K562 (cell line): ENCODE results near the gene DDX39A. TPM values are rescaled to one million over a fixed set of nuclear protein-coding genes. Genes with fewer than 3 reads are reported as not detected.
A peak's percentile ranks its signal among the peaks of the same experiment; 100 is the strongest.

ENCODE experiments used
- ATF1 ChIP-seq, 2 experiments: fragments of 450-650 bp in 1 of 2; IDR thresholded peaks; 2 replicates each; pipeline ENCODE4 v1.6.1; 2016; ENCODE audit warnings: missing compliant biosample characterization in 1 of 2, missing genetic modification characterization in 1 of 2
- CCNT2 ChIP-seq: IDR thresholded peaks from 2 replicates; pipeline ENCODE4 v1.6.1; 2011; ENCODE audit warnings: borderline replicate concordance, low read depth, mild to moderate bottlenecking, moderate library complexity, mixed read lengths, low read length; ENCODE audit not compliant: insufficient read length; ENCODE audit errors: extremely low read depth
- CREB1 ChIP-seq, 2 experiments: sonication (generic) in 1 of 2; formaldehyde crosslinking in 1 of 2; IDR thresholded peaks; 2 replicates each; pipeline versions ENCODE4 v1.6.1 to v1.8.0; 2012 to 2022; ENCODE audit warnings: inconsistent platforms in 1 of 2, mild to moderate bottlenecking in 1 of 2, missing genetic modification reagents in 1 of 2, moderate library complexity in 1 of 2
- DNMT1 ChIP-seq: fragments of 450-650 bp; IDR thresholded peaks from 2 replicates; pipeline ENCODE4 v1.6.1; 2016; ENCODE audit warnings: antibody characterized with exemption, mild to moderate bottlenecking
- EHMT2 ChIP-seq: fragments of 450-650 bp; IDR thresholded peaks from 2 replicates; pipeline ENCODE4 v1.6.1; 2018; ENCODE audit warnings: antibody characterized with exemption
- GTF2A2 ChIP-seq: IDR thresholded peaks from 2 replicates; pipeline ENCODE4 v1.6.1; 2016; ENCODE audit warnings: mild to moderate bottlenecking, missing genetic modification characterization, missing compliant biosample characterization
- JUND ChIP-seq, 2 experiments: IDR thresholded peaks; 2 replicates in 1 of 2; 3 replicates in 1 of 2; pipeline ENCODE4 v1.6.1; 2011; ENCODE audit warnings: borderline replicate concordance in 2 of 2, low read depth in 2 of 2, low read length in 2 of 2, improper control_type of control experiment in 1 of 2, missing biosample characterization in 1 of 2, missing genetic modification characterization in 1 of 2, missing genetic modification reagents in 1 of 2
- KDM2B ChIP-seq: fragments of 250-450 bp; sonication (Bioruptor Pico); IDR thresholded peaks from 2 replicates; pipeline ENCODE4 v1.8.0; 2021; ENCODE audit warnings: mild to moderate bottlenecking, moderate library complexity
- KHSRP ChIP-seq: fragments of 450-650 bp; IDR thresholded peaks from 2 replicates; pipeline ENCODE4 v1.6.1; 2017
- KLF16 ChIP-seq: IDR thresholded peaks from 2 replicates; pipeline ENCODE4 v1.6.1; 2016; ENCODE audit warnings: antibody characterized with exemption
- MBD2 ChIP-seq: sonication (generic); IDR thresholded peaks from 2 replicates; pipeline ENCODE4 v1.6.1; 2016; ENCODE audit warnings: low read depth, borderline replicate concordance
- NBN ChIP-seq: fragments of 450-650 bp; IDR thresholded peaks from 2 replicates; pipeline ENCODE4 v1.6.1; 2016; ENCODE audit warnings: low read depth, mild to moderate bottlenecking
- NELFE ChIP-seq: IDR thresholded peaks from 2 replicates; pipeline ENCODE4 v1.6.1; 2011; ENCODE audit warnings: mild to moderate bottlenecking; ENCODE audit not compliant: insufficient read depth, insufficient read length
- PCBP1 ChIP-seq: fragments of 200-400 bp; formaldehyde crosslinking; IDR thresholded peaks from 2 replicates; pipeline ENCODE4 v1.6.1; 2018; ENCODE audit warnings: mild to moderate bottlenecking, low read depth, low read length; ENCODE audit not compliant: poor library complexity, severe bottlenecking
- PHF20 ChIP-seq: fragments of 450-650 bp; IDR thresholded peaks from 2 replicates; pipeline ENCODE4 v1.6.1; 2018; ENCODE audit not compliant: partially characterized antibody
- SAFB ChIP-seq: fragments of 200-400 bp; formaldehyde crosslinking; IDR thresholded peaks from 2 replicates; pipeline ENCODE4 v1.6.1; 2017; ENCODE audit warnings: low read depth, low read length, borderline replicate concordance
- SIRT6 ChIP-seq: IDR thresholded peaks from one replicate; pipeline ENCODE4 v1.6.1; 2012; ENCODE audit warnings: low read depth, mild to moderate bottlenecking, control low read depth, inconsistent platforms, low read length, moderate library complexity
- STAT5A ChIP-seq: IDR thresholded peaks from 2 replicates; pipeline ENCODE4 v1.6.1; 2012; ENCODE audit warnings: low read length, inconsistent platforms, borderline replicate concordance
- TAF7 ChIP-seq: fragments of 450-650 bp; IDR thresholded peaks from 2 replicates; pipeline ENCODE4 v1.6.1; 2016; ENCODE audit warnings: missing genetic modification characterization, missing compliant biosample characterization
- ZFX ChIP-seq: sonication (generic); formaldehyde crosslinking; IDR thresholded peaks from 2 replicates; pipeline ENCODE4 v1.8.0; 2022; ENCODE audit warnings: mild to moderate bottlenecking, missing genetic modification reagents, moderate library complexity
- ZKSCAN3 ChIP-seq: fragments of 250-450 bp; sonication (Bioruptor Pico); IDR thresholded peaks from 2 replicates; pipeline ENCODE4 v1.4.0; 2020
- ZNF263 ChIP-seq: sonication (generic); formaldehyde crosslinking; IDR thresholded peaks from 2 replicates; pipeline ENCODE4 v1.8.0; 2022; ENCODE audit warnings: mild to moderate bottlenecking, missing genetic modification reagents, borderline replicate concordance
- polyA plus RNA-seq, 8 experiments: library from polyadenylated mRNA; depleted of rRNA in 4 of 8; stranded (reverse) in 5 of 8; unstranded in 3 of 8; fragments of >200 nt; fragmentation: Nextera tagmentation in 2 of 8; fragmentation: Illumina TruSeq in 1 of 8; extraction: Ambion mirVana in 2 of 8; extraction: Trizol in 1 of 8; gene quantifications; 2 replicates each; pipeline versions ENCODE4 v1.2.1 to v1.2.3, GENCODE V29; 2011 to 2014; ENCODE audit warnings: inconsistent platforms in 1 of 8, missing spikeins in 1 of 8
- total RNA-seq, 7 experiments: library from RNA; depleted of rRNA in 6 of 7; stranded (reverse); fragments of >200 nt in 6 of 7; fragmentation: Illumina TruSeq in 2 of 7; extraction: Trizol in 2 of 7; gene quantifications; 2 replicates each; pipeline versions ENCODE4 v1.2.1 to v1.2.3, GENCODE V29; 2011 to 2021; ENCODE audit warnings: low replicate concordance in 1 of 7
- TF ChIP-seq, protein P1 (sequence below): sonication (generic); formaldehyde crosslinking; IDR thresholded peaks from 2 replicates; pipeline ENCODE4 v1.5.0; 2020; ENCODE audit warnings: missing genetic modification reagents
- TF ChIP-seq, protein P2 (sequence below): fragments of 450-650 bp; IDR thresholded peaks from 2 replicates; pipeline ENCODE4 v1.6.1; 2017; ENCODE audit warnings: antibody characterized with exemption, mild to moderate bottlenecking

DDX39A gene
- total and polyA plus RNA-seq, 9 of the 15 experiments (the other 6 are each of a cell fraction or from before 2014, with no cell fraction given) = 90.3 to 250 (median 188) TPM

DNA sequence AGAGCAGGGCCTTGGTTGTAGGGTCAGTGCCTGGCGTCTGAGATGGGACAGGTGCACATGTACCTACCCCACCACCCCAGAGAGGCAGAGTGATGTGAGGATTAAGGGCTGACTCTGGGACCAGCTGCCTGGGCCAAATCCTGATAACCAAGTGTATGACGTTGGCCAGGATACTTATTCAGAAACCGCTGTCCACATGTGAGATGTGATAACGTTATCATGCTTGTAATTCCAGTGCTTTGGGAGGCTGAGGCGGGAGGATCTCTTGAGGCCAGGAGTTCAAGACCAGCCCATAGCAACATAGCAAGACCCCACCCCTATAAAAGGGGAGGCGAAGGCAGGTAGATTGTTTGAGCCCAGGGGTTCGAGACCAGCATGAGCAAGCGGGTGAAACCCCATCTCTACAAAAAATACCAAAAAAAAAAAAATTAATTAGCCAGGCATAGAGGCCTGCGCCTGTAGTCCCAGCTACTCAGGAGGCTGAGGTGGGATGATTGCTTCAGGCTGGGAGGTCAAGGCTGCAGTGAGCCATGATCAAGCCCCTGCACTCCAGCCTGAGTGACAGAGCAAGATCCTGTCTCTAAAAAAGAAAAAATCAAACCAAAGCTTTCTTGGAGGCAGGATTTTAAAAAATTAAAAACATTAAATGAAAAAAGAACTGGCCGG is 27.9 kb downstream of the DDX39A start (continued):
- TF ChIP-seq PHF20 = no peak
- TF ChIP-seq MBD2 = 0 out of 2 replicates have a peak, but pooled peaks have one; percentile 54
- TF ChIP-seq DNMT1 = no peak
- TF ChIP-seq, protein P1, sequence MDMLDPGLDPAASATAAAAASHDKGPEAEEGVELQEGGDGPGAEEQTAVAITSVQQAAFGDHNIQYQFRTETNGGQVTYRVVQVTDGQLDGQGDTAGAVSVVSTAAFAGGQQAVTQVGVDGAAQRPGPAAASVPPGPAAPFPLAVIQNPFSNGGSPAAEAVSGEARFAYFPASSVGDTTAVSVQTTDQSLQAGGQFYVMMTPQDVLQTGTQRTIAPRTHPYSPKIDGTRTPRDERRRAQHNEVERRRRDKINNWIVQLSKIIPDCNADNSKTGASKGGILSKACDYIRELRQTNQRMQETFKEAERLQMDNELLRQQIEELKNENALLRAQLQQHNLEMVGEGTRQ (CRISPR knock-in tag) = no peak
- TF ChIP-seq NELFE = no peak
- TF ChIP-seq PCBP1 = no peak
- no peak for TF ChIP-seq TAF7 (tag)
- TF ChIP-seq ZFX (CRISPR knock-in tag) = no peak
- TF ChIP-seq, protein P2, sequence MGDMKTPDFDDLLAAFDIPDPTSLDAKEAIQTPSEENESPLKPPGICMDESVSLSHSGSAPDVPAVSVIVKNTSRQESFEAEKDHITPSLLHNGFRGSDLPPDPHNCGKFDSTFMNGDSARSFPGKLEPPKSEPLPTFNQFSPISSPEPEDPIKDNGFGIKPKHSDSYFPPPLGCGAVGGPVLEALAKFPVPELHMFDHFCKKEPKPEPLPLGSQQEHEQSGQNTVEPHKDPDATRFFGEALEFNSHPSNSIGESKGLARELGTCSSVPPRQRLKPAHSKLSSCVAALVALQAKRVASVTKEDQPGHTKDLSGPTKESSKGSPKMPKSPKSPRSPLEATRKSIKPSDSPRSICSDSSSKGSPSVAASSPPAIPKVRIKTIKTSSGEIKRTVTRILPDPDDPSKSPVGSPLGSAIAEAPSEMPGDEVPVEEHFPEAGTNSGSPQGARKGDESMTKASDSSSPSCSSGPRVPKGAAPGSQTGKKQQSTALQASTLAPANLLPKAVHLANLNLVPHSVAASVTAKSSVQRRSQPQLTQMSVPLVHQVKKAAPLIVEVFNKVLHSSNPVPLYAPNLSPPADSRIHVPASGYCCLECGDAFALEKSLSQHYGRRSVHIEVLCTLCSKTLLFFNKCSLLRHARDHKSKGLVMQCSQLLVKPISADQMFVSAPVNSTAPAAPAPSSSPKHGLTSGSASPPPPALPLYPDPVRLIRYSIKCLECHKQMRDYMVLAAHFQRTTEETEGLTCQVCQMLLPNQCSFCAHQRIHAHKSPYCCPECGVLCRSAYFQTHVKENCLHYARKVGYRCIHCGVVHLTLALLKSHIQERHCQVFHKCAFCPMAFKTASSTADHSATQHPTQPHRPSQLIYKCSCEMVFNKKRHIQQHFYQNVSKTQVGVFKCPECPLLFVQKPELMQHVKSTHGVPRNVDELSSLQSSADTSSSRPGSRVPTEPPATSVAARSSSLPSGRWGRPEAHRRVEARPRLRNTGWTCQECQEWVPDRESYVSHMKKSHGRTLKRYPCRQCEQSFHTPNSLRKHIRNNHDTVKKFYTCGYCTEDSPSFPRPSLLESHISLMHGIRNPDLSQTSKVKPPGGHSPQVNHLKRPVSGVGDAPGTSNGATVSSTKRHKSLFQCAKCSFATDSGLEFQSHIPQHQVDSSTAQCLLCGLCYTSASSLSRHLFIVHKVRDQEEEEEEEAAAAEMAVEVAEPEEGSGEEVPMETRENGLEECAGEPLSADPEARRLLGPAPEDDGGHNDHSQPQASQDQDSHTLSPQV = no peak
- TF ChIP-seq ZKSCAN3 (CRISPR knock-in tag) = no peak
- peak; percentile 93 for TF ChIP-seq KLF16
- no peak for TF ChIP-seq GTF2A2 (tag)
- no peak for TF ChIP-seq SAFB
- TF ChIP-seq KHSRP = peak; percentile 68
- TF ChIP-seq JUND (IDR thresholded peaks at IDR 0.05; ENCODE audit: borderline replicate concordance, low read depth, low read length) = peak; percentile 65; the same call in 1 of the 2 replicates
- peak; percentile 55; the same call in 1 of the 3 replicates for TF ChIP-seq JUND (tag; IDR thresholded peaks at IDR 0.05; ENCODE audit: borderline replicate concordance, low read depth, low read length)
- TF ChIP-seq KDM2B (CRISPR knock-in tag) = no peak
- TF ChIP-seq NBN = peak; percentile 67; the same call in 1 of the 2 replicates
- no peak for TF ChIP-seq ATF1 (CRISPR knock-in tag; IDR thresholded peaks at IDR 0.05)
- TF ChIP-seq ATF1 (tag; IDR thresholded peaks at IDR 0.05) = peak; percentile 84
- TF ChIP-seq ZNF263 (CRISPR knock-in tag) = peak; percentile 24; the same call in 1 of the 2 replicates
- peak; percentile 51 for TF ChIP-seq CCNT2
- TF ChIP-seq CREB1 (IDR thresholded peaks at IDR 0.05) = peak; percentile 72
- peak; percentile 75; the same call in 1 of the 2 replicates for TF ChIP-seq CREB1 (CRISPR knock-in tag; IDR thresholded peaks at IDR 0.05)
- TF ChIP-seq SIRT6 = no peak
- TF ChIP-seq STAT5A = peak; percentile 86
- no peak for TF ChIP-seq EHMT2
